ENCODE results near the gene CHN2.

DNA sequence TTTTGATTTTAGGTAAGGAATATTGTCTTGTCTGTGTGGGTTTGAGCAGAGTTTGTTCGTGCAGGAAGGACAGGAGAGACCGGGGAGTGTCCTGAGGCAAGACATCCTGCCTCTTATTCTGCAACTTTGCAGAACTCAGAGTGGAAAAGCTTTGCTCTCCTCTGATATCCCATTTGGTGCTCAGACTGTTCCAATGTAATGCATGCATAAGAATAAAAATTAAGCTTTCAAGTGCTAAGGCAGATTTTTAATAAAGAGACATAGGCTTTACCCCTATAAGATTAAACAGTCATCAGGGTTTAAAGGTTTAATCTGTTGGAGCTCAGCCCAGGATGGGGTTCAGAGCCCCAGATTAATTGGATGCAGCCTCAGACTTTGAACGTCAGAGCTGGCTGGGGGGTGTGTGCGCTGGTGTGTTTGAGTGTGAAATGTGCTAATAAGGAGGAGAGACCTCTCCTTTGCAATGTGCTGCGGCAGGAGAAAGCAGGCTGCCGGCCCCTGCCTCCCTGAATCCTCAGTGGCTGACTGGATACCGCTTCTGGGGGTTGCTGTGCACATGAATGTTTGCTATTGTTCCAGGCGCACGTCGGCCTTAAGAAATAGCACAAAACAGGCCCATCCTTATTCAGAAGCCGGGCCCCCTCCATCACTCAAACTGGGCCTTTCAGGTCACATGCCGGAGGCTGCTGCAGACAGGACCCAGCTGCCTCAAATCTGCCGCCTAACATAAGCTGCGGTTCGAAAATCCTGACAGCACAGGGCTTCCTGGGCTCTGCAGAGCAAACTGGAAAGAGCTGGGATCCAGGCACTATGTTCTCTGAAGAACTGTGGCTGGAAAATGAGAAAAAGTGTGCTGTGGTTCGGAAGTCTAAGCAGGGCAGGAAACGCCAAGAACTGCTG, 285.0 kb downstream of the CHN2 start:
- TF ChIP-seq TAF1 (IDR thresholded peaks at IDR 0.05; ENCODE audit: borderline replicate concordance, low read depth, low read length) (no peak), POLR2A (IDR thresholded peaks at IDR 0.05; ENCODE audit: low read depth, low read length) (no peak), POLR2AphosphoS5 (IDR thresholded peaks at IDR 0.05; ENCODE audit: low read depth, low read length) (no peak)

Measured in GM12892 (cell line).